ENCODE measurements around the gene RPRD2.

- TF ChIP-seq, protein P1, sequence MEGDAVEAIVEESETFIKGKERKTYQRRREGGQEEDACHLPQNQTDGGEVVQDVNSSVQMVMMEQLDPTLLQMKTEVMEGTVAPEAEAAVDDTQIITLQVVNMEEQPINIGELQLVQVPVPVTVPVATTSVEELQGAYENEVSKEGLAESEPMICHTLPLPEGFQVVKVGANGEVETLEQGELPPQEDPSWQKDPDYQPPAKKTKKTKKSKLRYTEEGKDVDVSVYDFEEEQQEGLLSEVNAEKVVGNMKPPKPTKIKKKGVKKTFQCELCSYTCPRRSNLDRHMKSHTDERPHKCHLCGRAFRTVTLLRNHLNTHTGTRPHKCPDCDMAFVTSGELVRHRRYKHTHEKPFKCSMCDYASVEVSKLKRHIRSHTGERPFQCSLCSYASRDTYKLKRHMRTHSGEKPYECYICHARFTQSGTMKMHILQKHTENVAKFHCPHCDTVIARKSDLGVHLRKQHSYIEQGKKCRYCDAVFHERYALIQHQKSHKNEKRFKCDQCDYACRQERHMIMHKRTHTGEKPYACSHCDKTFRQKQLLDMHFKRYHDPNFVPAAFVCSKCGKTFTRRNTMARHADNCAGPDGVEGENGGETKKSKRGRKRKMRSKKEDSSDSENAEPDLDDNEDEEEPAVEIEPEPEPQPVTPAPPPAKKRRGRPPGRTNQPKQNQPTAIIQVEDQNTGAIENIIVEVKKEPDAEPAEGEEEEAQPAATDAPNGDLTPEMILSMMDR (IDR thresholded peaks at IDR 0.05; ENCODE audit: insufficient read depth, low read length) = no peak
- no peak for TF ChIP-seq POLR2AphosphoS5 (IDR thresholded peaks at IDR 0.05; ENCODE audit: low read depth)
- no peak for TF ChIP-seq GABPA (IDR thresholded peaks at IDR 0.05; ENCODE audit: low read depth)
- TF ChIP-seq, protein P2, sequence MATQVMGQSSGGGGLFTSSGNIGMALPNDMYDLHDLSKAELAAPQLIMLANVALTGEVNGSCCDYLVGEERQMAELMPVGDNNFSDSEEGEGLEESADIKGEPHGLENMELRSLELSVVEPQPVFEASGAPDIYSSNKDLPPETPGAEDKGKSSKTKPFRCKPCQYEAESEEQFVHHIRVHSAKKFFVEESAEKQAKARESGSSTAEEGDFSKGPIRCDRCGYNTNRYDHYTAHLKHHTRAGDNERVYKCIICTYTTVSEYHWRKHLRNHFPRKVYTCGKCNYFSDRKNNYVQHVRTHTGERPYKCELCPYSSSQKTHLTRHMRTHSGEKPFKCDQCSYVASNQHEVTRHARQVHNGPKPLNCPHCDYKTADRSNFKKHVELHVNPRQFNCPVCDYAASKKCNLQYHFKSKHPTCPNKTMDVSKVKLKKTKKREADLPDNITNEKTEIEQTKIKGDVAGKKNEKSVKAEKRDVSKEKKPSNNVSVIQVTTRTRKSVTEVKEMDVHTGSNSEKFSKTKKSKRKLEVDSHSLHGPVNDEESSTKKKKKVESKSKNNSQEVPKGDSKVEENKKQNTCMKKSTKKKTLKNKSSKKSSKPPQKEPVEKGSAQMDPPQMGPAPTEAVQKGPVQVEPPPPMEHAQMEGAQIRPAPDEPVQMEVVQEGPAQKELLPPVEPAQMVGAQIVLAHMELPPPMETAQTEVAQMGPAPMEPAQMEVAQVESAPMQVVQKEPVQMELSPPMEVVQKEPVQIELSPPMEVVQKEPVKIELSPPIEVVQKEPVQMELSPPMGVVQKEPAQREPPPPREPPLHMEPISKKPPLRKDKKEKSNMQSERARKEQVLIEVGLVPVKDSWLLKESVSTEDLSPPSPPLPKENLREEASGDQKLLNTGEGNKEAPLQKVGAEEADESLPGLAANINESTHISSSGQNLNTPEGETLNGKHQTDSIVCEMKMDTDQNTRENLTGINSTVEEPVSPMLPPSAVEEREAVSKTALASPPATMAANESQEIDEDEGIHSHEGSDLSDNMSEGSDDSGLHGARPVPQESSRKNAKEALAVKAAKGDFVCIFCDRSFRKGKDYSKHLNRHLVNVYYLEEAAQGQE (IDR thresholded peaks at IDR 0.05; ENCODE audit: insufficient replicate concordance, low read depth) = no peak
These were observed 152.2 kb downstream of the RPRD2 start for GRCh38 chr1:150516050-150516591.
